Astrocyte (in vitro differentiated cells and primary cell): Measurements from ENCODE around the gene RBM44. TPM values are rescaled to one million over a fixed set of nuclear protein-coding genes. Genes with fewer than 3 reads are reported as not detected.

ENCODE experiments used
- DNase-seq: peaks from one replicate; pipeline ENCODE4 v3.0.0-alpha.2; 2010; ENCODE audit warnings: low read depth
- FAIRE-seq: peaks from 2 replicates; lab custom pipeline; 2011; peaks lifted over from hg19 to GRCh38; lab: Jason Lieb, UNC
- H2AFZ ChIP-seq: 2 replicates; pipeline ENCODE4 v1.6.0; 2012; ENCODE audit warnings: low read depth, low read length, inconsistent platforms
- H3K27ac ChIP-seq: 2 replicates; pipeline ENCODE4 v1.5.1; 2011; ENCODE audit warnings: low read depth, low read length, inconsistent platforms
- H3K27me3 ChIP-seq: 2 replicates; pipeline ENCODE4 v1.6.0; 2011; ENCODE audit warnings: low read length, inconsistent platforms; ENCODE audit not compliant: insufficient read depth
- H3K36me3 ChIP-seq: 2 replicates; pipeline ENCODE4 v1.5.1; 2011; ENCODE audit warnings: low read length, inconsistent platforms; ENCODE audit not compliant: insufficient read depth
- H3K4me1 ChIP-seq: 2 replicates; pipeline ENCODE4 v1.5.1; 2011; ENCODE audit warnings: low read length, inconsistent platforms; ENCODE audit not compliant: insufficient read depth
- H3K4me2 ChIP-seq: 2 replicates; pipeline ENCODE4 v1.6.0; 2012; ENCODE audit warnings: low read length, inconsistent platforms
- H3K4me3 ChIP-seq: 2 replicates; pipeline ENCODE4 v1.5.1; 2011; ENCODE audit warnings: low read depth, mild to moderate bottlenecking, low read length, inconsistent platforms; ENCODE audit not compliant: insufficient read depth
- H3K79me2 ChIP-seq: 2 replicates; pipeline ENCODE4 v1.6.0; 2012; ENCODE audit warnings: mild to moderate bottlenecking, low read length, inconsistent platforms; ENCODE audit not compliant: insufficient read depth
- H3K9ac ChIP-seq: 2 replicates; pipeline ENCODE4 v1.6.0; 2012; ENCODE audit warnings: mild to moderate bottlenecking, low read length, inconsistent platforms
- H3K9me3 ChIP-seq: 2 replicates; pipeline ENCODE4 v1.5.1; 2012; ENCODE audit warnings: low read depth, mild to moderate bottlenecking, low read length, inconsistent platforms; ENCODE audit not compliant: insufficient read depth
- H4K20me1 ChIP-seq: 2 replicates; pipeline ENCODE4 v1.6.0; 2012; ENCODE audit warnings: low read length, inconsistent platforms; ENCODE audit not compliant: insufficient read depth
- H3K27ac Mint-ChIP-seq: one replicate; pipeline ENCODE4 v1.8.0; 2021; ENCODE audit warnings: mild to moderate bottlenecking, mixed read lengths; ENCODE audit not compliant: unreplicated experiment
- H3K27me3 Mint-ChIP-seq: one replicate; pipeline ENCODE4 v1.8.0; 2021; ENCODE audit warnings: low read depth, mixed read lengths; ENCODE audit not compliant: unreplicated experiment
- H3K36me3 Mint-ChIP-seq: one replicate; pipeline ENCODE4 v1.8.0; 2021; ENCODE audit warnings: low read depth, mixed read lengths; ENCODE audit not compliant: unreplicated experiment
- H3K4me1 Mint-ChIP-seq: one replicate; pipeline ENCODE4 v1.8.0; 2021; ENCODE audit warnings: low read depth, mixed read lengths; ENCODE audit not compliant: unreplicated experiment
- H3K4me3 Mint-ChIP-seq: one replicate; pipeline ENCODE4 v1.8.0; 2021; ENCODE audit warnings: mild to moderate bottlenecking, moderate library complexity, mixed read lengths; ENCODE audit not compliant: unreplicated experiment
- H3K9me3 Mint-ChIP-seq: one replicate; pipeline ENCODE4 v1.8.0; 2021; ENCODE audit warnings: mild to moderate bottlenecking, mixed read lengths; ENCODE audit not compliant: unreplicated experiment
- EZH2 ChIP-seq: IDR thresholded peaks from 2 replicates; pipeline ENCODE4 v1.6.1; 2012; ENCODE audit warnings: mild to moderate bottlenecking, low read length, inconsistent platforms; ENCODE audit not compliant: insufficient read depth
- total RNA-seq: library from RNA; stranded (reverse); gene quantifications from 2 replicates; pipeline ENCODE4 v1.2.1, GENCODE V29; 2021
- TF ChIP-seq, protein P1 (sequence below): IDR thresholded peaks from 2 replicates; pipeline ENCODE4 v1.5.1; 2011; ENCODE audit warnings: low read depth, mild to moderate bottlenecking, inconsistent platforms, low read length, moderate library complexity; ENCODE audit not compliant: insufficient read depth

RBM44 gene
- total RNA-seq, 1 donor from 2014 or later: 0.32 TPM

GRCh38 chr2:237790353-237790752 lies 8.2 kb upstream of the RBM44 start:
- Histone ChIP-seq H3K27ac (no peak overlapping the region), H2AFZ (no peak overlapping the region), H3K4me2 (peak overlapping the region; percentile 1), H3K27me3 (no peaks in the 10 kb centered on the region), H3K79me2 (no peaks in the 10 kb centered on the region), H4K20me1 (no peaks in the 10 kb centered on the region), H3K9ac (no peak overlapping the region), H3K36me3 (peaks cover 3% of the 10 kb centered on the region), H3K4me3 (no peak overlapping the region), H3K9me3 (peaks cover 12% of the 10 kb centered on the region), H3K4me1 (no peaks in the 10 kb centered on the region)
- FAIRE-seq: no peak
- Mint-ChIP-seq H3K27me3 (no peaks in the 10 kb centered on the region), H3K27ac (no peak overlapping the region), H3K36me3 (peaks cover 21% of the 10 kb centered on the region), H3K4me1 (peaks cover 2% of the 10 kb centered on the region), H3K9me3 (peaks cover 14% of the 10 kb centered on the region), H3K4me3 (no peak overlapping the region)
- no peak for TF ChIP-seq EZH2
- TF ChIP-seq, protein P1, sequence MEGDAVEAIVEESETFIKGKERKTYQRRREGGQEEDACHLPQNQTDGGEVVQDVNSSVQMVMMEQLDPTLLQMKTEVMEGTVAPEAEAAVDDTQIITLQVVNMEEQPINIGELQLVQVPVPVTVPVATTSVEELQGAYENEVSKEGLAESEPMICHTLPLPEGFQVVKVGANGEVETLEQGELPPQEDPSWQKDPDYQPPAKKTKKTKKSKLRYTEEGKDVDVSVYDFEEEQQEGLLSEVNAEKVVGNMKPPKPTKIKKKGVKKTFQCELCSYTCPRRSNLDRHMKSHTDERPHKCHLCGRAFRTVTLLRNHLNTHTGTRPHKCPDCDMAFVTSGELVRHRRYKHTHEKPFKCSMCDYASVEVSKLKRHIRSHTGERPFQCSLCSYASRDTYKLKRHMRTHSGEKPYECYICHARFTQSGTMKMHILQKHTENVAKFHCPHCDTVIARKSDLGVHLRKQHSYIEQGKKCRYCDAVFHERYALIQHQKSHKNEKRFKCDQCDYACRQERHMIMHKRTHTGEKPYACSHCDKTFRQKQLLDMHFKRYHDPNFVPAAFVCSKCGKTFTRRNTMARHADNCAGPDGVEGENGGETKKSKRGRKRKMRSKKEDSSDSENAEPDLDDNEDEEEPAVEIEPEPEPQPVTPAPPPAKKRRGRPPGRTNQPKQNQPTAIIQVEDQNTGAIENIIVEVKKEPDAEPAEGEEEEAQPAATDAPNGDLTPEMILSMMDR: no peak
- DNase-seq: peak; percentile 22

GRCh38 chr2:237791977-237792727 lies 6.4 kb upstream of the RBM44 start:
- TF ChIP-seq EZH2: no peak
- TF ChIP-seq, protein P1: peak; percentile 9
- Mint-ChIP-seq H3K4me1 (no peaks in the 10 kb centered on the region), H3K4me3 (no peak overlapping the region), H3K36me3 (peaks cover 13% of the 10 kb centered on the region), H3K27me3 (no peaks in the 10 kb centered on the region), H3K9me3 (peaks cover 6% of the 10 kb centered on the region), H3K27ac (no peak overlapping the region)
- Histone ChIP-seq H3K27me3 (no peaks in the 10 kb centered on the region), H3K9me3 (peaks cover 2% of the 10 kb centered on the region), H4K20me1 (no peaks in the 10 kb centered on the region), H3K27ac (no peak overlapping the region), H3K4me2 (no peak overlapping the region), H3K4me1 (no peaks in the 10 kb centered on the region), H3K9ac (no peak overlapping the region), H2AFZ (no peak overlapping the region), H3K36me3 (no peaks in the 10 kb centered on the region), H3K79me2 (no peaks in the 10 kb centered on the region), H3K4me3 (no peak overlapping the region)
- no peak for FAIRE-seq
- DNase-seq: no peak

GRCh38 chr2:237797253-237797652 lies 1.3 kb upstream of the RBM44 start:
- DNase-seq (no peak), FAIRE-seq (no peak)
- no peak overlapping the region for H3K4me3 Mint-ChIP-seq
- H3K27me3 Mint-ChIP-seq: no peaks in the 10 kb centered on the region
- H3K4me1 ChIP-seq: no peaks in the 10 kb centered on the region
- H3K9me3 Mint-ChIP-seq: no peaks in the 10 kb centered on the region
- H3K4me3 ChIP-seq: no peak overlapping the region
- no peaks in the 10 kb centered on the region for H3K36me3 ChIP-seq
- H3K9ac ChIP-seq: no peak overlapping the region
- H2AFZ ChIP-seq: no peak overlapping the region
- H3K79me2 ChIP-seq: no peaks in the 10 kb centered on the region
- no peaks in the 10 kb centered on the region for H3K9me3 ChIP-seq
- no peak overlapping the region for H3K4me2 ChIP-seq
- H3K27me3 ChIP-seq: no peaks in the 10 kb centered on the region
- no peak overlapping the region for H3K27ac ChIP-seq
- H4K20me1 ChIP-seq: no peaks in the 10 kb centered on the region
- H3K27ac Mint-ChIP-seq: no peak overlapping the region
- peaks cover 1% of the 10 kb centered on the region for H3K36me3 Mint-ChIP-seq
- peaks cover 2% of the 10 kb centered on the region for H3K4me1 Mint-ChIP-seq
- TF ChIP-seq EZH2: no peak
- TF ChIP-seq, protein P1: no peak
